Ascending aorta (tissue), 1 donor: ENCODE results near the gene HYLS1. TPM values are rescaled to one million over a fixed set of nuclear protein-coding genes. Genes with fewer than 3 reads are reported as not detected.

Experiments used
- total RNA-seq: library from RNA; depleted of rRNA; stranded (reverse); fragments of >200 nt; gene quantifications from one replicate; pipeline ENCODE4 v1.1.0, GENCODE V29; 2016

Gene HYLS1
- total RNA-seq, 1 donor from 2014 or later: 6.5 TPM

Other genes with a start within 250 kb of the HYLS1 start
- gene ACRV1, start 206.8 kb upstream of the HYLS1 start, total RNA-seq: not detected
- gene PATE1, start 141.4 kb upstream of the HYLS1 start, total RNA-seq: not detected
- gene PATE2, start 108.8 kb upstream of the HYLS1 start, total RNA-seq: not detected
- not detected for gene PATE3, start 99.5 kb upstream of the HYLS1 start, total RNA-seq
- gene PATE4, start 54.4 kb upstream of the HYLS1 start, total RNA-seq: not detected
- 31.3 TPM for gene PUS3, start 15.5 kb downstream of the HYLS1 start, total RNA-seq
- gene DDX25, start 16.8 kb downstream of the HYLS1 start, total RNA-seq: not detected
- not detected for gene VSIG10L2, start 58.4 kb downstream of the HYLS1 start, total RNA-seq
- 33.0 TPM for gene CDON, start 175.2 kb downstream of the HYLS1 start, total RNA-seq